GM12874 (cell line): ENCODE measurements around the gene CD55.

ENCODE experiments used
- CTCF ChIP-seq: IDR thresholded peaks from 2 replicates; pipeline ENCODE4 v1.5.1; 2011; ENCODE audit warnings: low read depth, mild to moderate bottlenecking, control low read depth, low read length, moderate library complexity; ENCODE audit not compliant: insufficient read depth

Gene CD55

GRCh38 chr1:207344221-207344620 lies 22.7 kb downstream of the CD55 start:
- TF ChIP-seq CTCF: no peak

- no peak for TF ChIP-seq CTCF
Measured at GRCh38 chr1:207345644-207346477, 24.4 kb downstream of the CD55 start.

GRCh38 chr1:207346513-207346912 lies 25.0 kb downstream of the CD55 start:
- no peak for TF ChIP-seq CTCF

- no peak for TF ChIP-seq CTCF
Measured at GRCh38 chr1:207349979-207350378, 28.5 kb downstream of the CD55 start.

GRCh38 chr1:207352554-207352953 lies 31.1 kb downstream of the CD55 start:
- TF ChIP-seq CTCF: no peak

GRCh38 chr1:207355060-207355459 lies 33.6 kb downstream of the CD55 start:
- TF ChIP-seq CTCF: no peak

- TF ChIP-seq CTCF: no peak
Measured at GRCh38 chr1:207355513-207356295, 34.2 kb downstream of the CD55 start.
